Measurements from ENCODE around the gene DAAM2.

The DAAM2 gene

DNA sequence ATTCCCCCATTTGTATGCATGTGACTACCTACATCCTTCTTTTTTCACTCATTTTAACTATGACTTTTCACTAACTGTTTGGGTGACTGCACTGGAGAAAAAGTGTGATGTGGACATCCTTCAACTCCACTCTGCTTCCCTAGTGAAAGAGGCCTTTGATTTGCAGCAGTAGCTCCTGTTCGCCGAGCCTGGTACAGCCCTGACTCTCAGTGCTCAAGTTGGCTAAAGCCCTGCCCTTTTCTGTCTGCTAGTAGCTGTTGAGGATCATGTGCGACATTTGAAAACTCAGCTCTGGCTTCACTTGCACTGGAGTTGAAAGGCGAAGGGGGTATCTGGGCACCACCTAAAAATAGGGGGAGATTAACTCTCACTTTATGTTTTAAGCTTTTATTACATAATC is 42.1 kb downstream of the DAAM2 start:
- TF ChIP-seq, protein P1, sequence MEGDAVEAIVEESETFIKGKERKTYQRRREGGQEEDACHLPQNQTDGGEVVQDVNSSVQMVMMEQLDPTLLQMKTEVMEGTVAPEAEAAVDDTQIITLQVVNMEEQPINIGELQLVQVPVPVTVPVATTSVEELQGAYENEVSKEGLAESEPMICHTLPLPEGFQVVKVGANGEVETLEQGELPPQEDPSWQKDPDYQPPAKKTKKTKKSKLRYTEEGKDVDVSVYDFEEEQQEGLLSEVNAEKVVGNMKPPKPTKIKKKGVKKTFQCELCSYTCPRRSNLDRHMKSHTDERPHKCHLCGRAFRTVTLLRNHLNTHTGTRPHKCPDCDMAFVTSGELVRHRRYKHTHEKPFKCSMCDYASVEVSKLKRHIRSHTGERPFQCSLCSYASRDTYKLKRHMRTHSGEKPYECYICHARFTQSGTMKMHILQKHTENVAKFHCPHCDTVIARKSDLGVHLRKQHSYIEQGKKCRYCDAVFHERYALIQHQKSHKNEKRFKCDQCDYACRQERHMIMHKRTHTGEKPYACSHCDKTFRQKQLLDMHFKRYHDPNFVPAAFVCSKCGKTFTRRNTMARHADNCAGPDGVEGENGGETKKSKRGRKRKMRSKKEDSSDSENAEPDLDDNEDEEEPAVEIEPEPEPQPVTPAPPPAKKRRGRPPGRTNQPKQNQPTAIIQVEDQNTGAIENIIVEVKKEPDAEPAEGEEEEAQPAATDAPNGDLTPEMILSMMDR (IDR thresholded peaks at IDR 0.05): no peak
- Histone ChIP-seq H3K27ac (peak overlapping the region in 1 of 2 donors; percentile 45), H3K4me3 (no peak overlapping the region)
- no peak for DNase-seq (ENCODE audit: low spot score)

DNA sequence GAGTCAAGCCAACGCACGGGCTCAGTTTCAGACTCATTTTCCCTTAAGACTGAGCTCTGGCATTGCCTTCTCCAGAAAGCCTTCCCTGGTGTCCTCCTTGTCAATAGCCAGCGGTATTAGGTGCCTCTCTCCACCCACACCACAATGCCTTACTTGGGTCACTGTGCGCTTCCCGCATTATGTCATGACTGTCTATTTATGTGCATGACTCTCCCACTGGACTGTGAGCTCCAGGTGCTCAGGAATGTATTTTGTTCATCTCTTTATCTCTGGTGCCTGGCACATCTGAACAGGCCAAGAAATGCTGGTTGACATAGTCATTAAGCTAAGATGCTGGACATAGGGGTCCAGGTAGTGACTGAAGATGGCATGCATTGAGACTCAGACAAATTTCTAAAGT is 42.7 kb downstream of the DAAM2 start:
- no peak overlapping the region for H3K4me3 ChIP-seq
- TF ChIP-seq, protein P1 (IDR thresholded peaks at IDR 0.05): no peak
- peak overlapping the region in 1 of 2 donors; percentile 45 for H3K27ac ChIP-seq
- DNase-seq (ENCODE audit: low spot score): no peak

DNA sequence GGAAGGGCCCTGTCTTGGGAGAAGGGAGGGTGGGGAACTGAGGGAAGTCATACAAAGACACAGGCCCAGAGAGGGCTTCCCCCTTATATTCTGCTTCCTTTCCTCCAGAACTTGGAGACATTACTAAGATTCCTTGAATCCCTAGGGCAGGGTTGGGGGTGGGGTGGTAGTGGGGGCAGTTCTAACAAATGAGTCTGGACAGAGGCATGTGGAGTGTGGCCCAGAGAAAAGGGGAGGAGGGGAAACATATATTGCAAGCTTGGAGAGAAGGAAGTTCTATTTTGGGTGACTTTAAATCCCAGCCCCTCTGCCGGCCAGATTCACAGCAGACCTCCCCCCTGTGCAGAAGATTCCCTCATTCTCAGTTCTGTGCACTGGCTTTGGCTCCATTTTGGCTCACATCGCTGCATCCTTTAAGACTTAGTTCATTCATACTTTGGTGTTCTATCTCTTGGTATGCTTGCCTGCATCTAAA is 43.7 kb downstream of the DAAM2 start:
- peak overlapping the region in 1 of 2 donors; percentile 45 for H3K27ac ChIP-seq
- DNase-seq (ENCODE audit: low spot score): no peak
- TF ChIP-seq, protein P1 (IDR thresholded peaks at IDR 0.05): no peak
- peak overlapping the region; percentile 9 for H3K4me3 ChIP-seq

DNA sequence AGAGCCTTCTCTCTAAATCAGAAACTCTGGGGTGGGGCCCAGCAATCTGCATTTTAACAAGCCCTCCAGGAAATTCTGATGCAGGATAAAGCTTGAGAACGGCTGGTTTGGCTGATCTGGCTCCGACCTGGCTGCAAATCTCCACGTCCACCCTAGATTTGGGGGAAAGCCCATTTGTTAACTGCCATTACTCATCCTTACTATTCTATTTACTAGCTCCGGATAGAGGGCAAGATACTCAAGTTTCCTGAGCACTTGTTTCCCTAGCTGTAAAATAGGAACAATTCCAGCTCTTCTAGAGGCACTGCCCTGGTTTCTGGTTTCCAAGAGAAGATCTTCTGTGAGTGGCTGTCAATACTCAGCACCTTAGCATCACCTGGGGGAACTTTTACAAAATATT is 44.4 kb downstream of the DAAM2 start:
- Histone ChIP-seq H3K4me3 (no peak overlapping the region), H3K27ac (peak overlapping the region in 1 of 2 donors; percentile 45)
- TF ChIP-seq, protein P1 (IDR thresholded peaks at IDR 0.05): no peak
- DNase-seq (ENCODE audit: low spot score): no peak

DNA sequence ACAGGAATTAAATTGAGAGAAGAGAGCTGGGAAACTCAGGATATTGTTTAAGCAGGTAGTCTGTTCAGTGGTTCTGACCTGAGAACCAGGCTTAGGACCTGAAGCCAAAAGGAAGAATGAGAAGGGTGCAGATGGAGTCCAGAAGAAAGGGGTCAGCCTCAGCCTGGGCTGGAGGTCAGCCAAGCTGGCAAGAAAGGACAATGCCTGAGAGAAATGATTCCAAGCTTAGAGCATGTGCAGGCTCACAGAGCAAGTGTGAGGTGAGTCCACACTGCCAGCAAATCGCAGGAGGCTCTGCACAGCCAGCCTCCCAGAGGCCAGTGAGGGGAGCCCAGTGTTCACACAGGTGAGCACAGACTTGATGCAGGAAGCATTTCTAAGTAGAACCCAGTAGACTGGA is 47.3 kb downstream of the DAAM2 start:
- TF ChIP-seq, protein P1 (IDR thresholded peaks at IDR 0.05): no peak
- Histone ChIP-seq H3K4me3 (no peak overlapping the region), H3K27ac (no peak overlapping the region)
- DNase-seq (ENCODE audit: low spot score): no peak

DNA sequence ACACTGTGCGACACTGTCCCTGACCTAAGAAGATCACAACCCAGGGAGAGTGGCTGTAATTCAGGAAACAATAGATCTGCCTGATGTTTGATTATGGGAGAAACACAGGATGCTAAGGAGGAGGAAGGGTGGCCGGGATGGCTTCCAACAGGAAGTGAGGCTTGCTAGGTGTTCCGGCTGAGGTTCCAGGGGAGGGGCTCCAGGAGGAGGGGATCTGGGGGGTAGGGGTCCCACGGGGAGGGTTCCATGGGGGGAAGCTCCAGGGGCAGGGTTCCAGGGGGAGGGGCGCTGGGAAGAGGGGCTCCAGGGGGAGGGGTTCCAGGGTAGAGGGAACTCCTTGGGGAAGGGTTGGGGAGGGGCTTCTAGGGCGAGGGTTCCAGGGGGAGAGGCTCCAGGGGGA is 48.6 kb downstream of the DAAM2 start:
- no peak overlapping the region for H3K4me3 ChIP-seq
- DNase-seq (ENCODE audit: low spot score): no peak
- TF ChIP-seq, protein P1 (IDR thresholded peaks at IDR 0.05): no peak
- H3K27ac ChIP-seq: peak overlapping the region in 1 of 2 donors; percentile 39

DNA sequence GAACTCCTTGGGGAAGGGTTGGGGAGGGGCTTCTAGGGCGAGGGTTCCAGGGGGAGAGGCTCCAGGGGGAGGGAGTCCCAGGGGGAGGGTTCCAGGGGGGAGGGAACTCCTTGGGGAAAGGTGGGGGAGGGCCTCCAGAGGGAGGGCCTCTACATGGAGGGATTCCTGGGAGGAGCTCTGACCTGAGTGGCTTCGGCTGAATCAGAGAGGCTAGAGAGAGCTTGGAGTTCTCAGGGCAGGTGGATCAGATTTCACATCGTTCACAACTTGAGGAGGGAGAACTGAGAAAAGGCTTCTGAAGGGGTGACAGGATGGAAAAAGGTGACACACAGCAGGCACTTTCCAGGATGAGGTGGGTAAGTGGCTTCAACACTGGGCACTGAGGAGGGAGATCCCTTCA is 49.1 kb downstream of the DAAM2 start:
- peak overlapping the region in 1 of 2 donors; percentile 39 for H3K27ac ChIP-seq
- H3K4me3 ChIP-seq: no peak overlapping the region
- TF ChIP-seq, protein P1 (IDR thresholded peaks at IDR 0.05): no peak
- no peak for DNase-seq (ENCODE audit: low spot score)

Data from coronary artery (tissue), 2 donors.